GM19324 (cell line): ENCODE measurements around the gene USP36.

Experiments
- ATAC-seq: cut with Tn5 transposase; IDR thresholded peaks from one replicate; pipeline ENCODE4 v1.9.1; 2021; ENCODE audit warnings: mild to moderate bottlenecking, moderate library complexity; ENCODE audit not compliant: unreplicated experiment, low FRiP score

Gene USP36

GRCh38 chr17:78748048-78748729, 92.4 kb downstream of the USP36 start:
- no peak for ATAC-seq

- ATAC-seq: no peak
These were observed 93.1 kb downstream of the USP36 start for GRCh38 chr17:78747488-78747887.

- ATAC-seq: no peak
These were observed 93.7 kb downstream of the USP36 start for GRCh38 chr17:78746949-78747269.

DNA sequence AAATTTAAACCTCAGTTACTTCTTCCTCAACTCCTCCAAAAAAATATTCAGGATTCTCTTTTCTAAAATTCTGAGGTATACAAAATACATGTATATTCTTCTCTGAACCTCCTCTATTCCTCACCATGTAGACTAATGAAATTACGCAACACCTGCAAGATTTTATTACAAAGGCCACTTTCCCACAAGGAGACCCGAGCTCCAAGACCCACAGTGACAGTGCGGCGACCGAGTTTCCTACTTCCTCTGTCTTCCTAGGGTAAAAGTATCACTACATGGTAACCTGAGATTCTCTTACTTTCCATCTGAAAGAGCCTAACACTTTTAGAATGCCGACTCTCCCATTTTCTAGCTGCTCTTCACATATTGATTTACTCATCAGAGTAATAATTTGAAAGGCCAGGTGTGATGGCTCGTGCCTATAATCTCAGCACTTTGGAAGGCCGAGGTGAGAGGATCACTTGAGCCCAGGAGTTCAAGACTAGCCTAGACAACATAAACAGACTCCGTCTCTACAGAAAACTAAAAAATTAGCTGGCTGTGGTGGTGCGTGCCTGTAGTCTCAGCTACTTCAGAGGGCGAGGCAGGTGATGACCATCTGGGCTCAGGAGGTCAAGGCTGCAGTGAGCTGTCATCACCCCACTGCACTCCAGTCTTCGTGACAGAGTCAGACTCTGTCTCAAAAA, 94.2 kb downstream of the USP36 start:
- no peak for ATAC-seq
